Lower leg skin (tissue), 4 donors: ENCODE results near the gene SLC10A7. TPM values are rescaled to one million over a fixed set of nuclear protein-coding genes. Genes with fewer than 3 reads are reported as not detected.

ENCODE experiments used
- DNase-seq, 2 donors: peaks; one replicate each; pipeline ENCODE4 v3.0.0-alpha.2; 2019; ENCODE audit warnings: low spot score in 2 of 2
- H3K4me3 ChIP-seq: fragments of 200-600 bp; sonication (generic); 2 replicates; pipeline ENCODE4 v1.5.1; 2017; ENCODE audit warnings: mild to moderate bottlenecking, low read depth; ENCODE audit not compliant: poor library complexity, severe bottlenecking
- POLR2A ChIP-seq, 2 donors: fragments of 450-650 bp; IDR thresholded peaks; one replicate each; pipeline ENCODE4 v1.6.1; 2016 to 2017; ENCODE audit warnings: antibody characterized with exemption in 2 of 2, mild to moderate bottlenecking in 1 of 2, moderate library complexity in 1 of 2
- WGBS, 2 donors: methylation state at CpG; one replicate each; pipeline ENCODE4 v1.1.5; 2018; 5-methylcytosine and 5-hydroxymethylcytosine counted together
- intact Hi-C: fragments of 100-400 bp; cut with DNase I; formaldehyde crosslinking; loops from one replicate; pipeline ENCODE4 v1.15.0; 2023; ENCODE audit warnings: low total_unique reads
- total RNA-seq, 4 donors: library from RNA; depleted of rRNA; stranded (reverse); fragments of >200 nt; gene quantifications; one replicate each; pipeline ENCODE4 v1.1.0, GENCODE V29; 2016
- TF ChIP-seq, protein P1 (sequence below), 3 donors: fragments of 450-650 bp; IDR thresholded peaks; one replicate each; pipeline ENCODE4 v1.5.1; 2016; ENCODE audit warnings: antibody characterized with exemption in 3 of 3, mild to moderate bottlenecking in 3 of 3, moderate library complexity in 2 of 3

The SLC10A7 gene
- total RNA-seq, 4 donors from 2014 or later: 5.5 to 11.0 (median 8.8) TPM

DNA sequence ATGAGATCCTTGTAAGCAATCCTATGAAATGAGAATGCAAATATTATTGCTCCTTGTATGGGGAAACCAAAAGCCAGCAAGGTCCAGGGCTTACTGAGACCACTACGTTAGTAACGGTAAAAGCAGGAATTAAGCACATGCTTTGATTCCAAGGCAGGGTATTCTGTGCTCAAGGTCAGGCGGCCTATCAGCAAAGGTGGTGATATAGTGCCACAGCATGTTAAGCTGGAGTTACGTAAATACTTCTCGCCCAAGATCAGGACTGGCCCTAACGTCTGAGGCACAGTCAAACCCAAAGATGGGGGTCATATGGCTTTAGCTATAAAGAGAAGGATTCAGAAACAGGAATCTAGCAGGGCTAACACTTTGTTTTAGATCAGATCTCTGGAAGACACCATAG lies 27.6 kb downstream of the SLC10A7 start:
- TF ChIP-seq POLR2A (IDR thresholded peaks at IDR 0.05): no peak
- TF ChIP-seq, protein P1, sequence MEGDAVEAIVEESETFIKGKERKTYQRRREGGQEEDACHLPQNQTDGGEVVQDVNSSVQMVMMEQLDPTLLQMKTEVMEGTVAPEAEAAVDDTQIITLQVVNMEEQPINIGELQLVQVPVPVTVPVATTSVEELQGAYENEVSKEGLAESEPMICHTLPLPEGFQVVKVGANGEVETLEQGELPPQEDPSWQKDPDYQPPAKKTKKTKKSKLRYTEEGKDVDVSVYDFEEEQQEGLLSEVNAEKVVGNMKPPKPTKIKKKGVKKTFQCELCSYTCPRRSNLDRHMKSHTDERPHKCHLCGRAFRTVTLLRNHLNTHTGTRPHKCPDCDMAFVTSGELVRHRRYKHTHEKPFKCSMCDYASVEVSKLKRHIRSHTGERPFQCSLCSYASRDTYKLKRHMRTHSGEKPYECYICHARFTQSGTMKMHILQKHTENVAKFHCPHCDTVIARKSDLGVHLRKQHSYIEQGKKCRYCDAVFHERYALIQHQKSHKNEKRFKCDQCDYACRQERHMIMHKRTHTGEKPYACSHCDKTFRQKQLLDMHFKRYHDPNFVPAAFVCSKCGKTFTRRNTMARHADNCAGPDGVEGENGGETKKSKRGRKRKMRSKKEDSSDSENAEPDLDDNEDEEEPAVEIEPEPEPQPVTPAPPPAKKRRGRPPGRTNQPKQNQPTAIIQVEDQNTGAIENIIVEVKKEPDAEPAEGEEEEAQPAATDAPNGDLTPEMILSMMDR (IDR thresholded peaks at IDR 0.05): no peak
- intact Hi-C loops: no loop called here
- H3K4me3 ChIP-seq: no peak overlapping the region
- no peak for DNase-seq
- WGBS, 2 donors: 85 to 95% methylated on average over 6 of the region's 6 CpGs

DNA sequence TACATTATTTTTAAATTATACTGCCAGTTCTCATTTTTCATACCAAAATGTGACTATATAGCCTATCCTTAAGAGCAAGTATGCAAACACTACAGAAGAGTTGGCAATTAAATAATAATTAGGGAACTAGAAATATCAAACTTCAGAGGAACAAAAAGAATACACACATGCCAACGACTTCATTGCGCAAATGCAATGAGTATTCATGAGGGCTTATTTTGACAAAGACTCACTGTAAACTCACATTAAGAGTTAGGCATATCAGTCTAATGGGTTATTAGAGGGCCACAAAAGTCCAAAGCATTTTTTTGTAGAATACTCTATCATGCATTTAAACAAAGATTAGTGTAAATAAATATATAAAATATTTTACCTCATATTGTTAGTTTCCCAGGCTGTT lies 31.6 kb downstream of the SLC10A7 start:
- WGBS, 2 donors: 82 to 89% methylated on average over 2 of the region's 2 CpGs
- intact Hi-C loops: no loop called here
- no peak for TF ChIP-seq POLR2A (IDR thresholded peaks at IDR 0.05)
- TF ChIP-seq, protein P1 (IDR thresholded peaks at IDR 0.05): no peak
- no peak for DNase-seq
- no peak overlapping the region for H3K4me3 ChIP-seq

DNA sequence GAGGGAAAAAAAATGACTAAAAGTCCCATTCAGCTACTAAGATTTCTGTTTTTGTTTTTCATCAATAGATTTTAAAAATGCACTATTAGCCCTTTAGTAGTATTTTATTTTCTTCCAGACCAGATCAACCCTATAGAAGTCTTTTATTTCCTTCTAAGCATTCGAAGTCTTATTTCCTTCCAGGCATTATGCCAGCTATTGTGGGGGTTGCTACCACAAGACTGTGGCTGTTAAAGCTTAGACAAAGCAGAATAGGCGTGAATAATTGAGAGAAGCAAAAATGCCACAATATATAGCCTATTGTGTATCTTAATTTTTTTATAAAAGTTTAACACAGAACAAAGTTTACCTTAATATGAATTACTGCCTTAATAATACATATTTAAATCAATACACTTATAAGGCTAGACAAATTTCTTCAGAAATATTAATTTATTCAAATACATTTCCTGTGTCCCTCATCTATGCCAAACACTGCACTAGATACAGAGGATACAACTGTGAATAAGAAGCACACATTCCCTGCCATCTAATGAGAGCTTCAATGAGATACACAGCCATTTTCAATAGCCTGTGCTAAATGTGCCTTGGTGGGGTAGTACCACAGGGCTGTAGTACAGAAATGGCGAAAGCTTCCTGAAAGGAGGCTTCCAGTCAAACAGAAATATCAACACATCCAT lies 33.1 kb downstream of the SLC10A7 start:
- intact Hi-C loops: no loop called here
- no peak for DNase-seq

DNA sequence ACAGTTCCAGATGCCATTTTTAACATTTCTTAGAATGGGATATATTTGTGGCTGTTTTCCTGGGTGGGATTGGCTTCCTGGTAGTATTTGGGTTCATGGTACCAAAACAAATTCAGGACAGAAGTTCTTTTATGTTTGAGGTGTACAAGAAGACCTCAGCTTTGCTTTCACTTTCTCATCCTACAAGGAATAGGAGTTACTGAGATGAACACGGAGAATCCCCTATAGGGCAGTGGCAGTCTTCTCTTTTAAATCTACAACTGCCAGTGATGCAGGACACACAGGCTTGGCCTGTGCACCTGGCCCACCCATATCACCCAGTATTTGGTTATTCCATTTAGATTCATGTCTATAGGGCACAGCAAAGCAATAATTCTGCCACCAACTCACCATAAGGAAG lies 35.2 kb downstream of the SLC10A7 start:
- no peak overlapping the region for H3K4me3 ChIP-seq
- intact Hi-C loops: no loop called here
- DNase-seq: no peak
- TF ChIP-seq, protein P1 (IDR thresholded peaks at IDR 0.05): no peak
- no peak for TF ChIP-seq POLR2A (IDR thresholded peaks at IDR 0.05)
- 86 to 100% methylated on average over 1 of the region's 1 CpG for WGBS, 2 donors

More for the DNA sequence above, 33.1 kb downstream of the SLC10A7 start:
- no peak overlapping the region for H3K4me3 ChIP-seq
- TF ChIP-seq POLR2A (IDR thresholded peaks at IDR 0.05): no peak
- TF ChIP-seq, protein P1 (IDR thresholded peaks at IDR 0.05): no peak
- WGBS, 2 donors: 60 to 64% methylated on average over 3 of the region's 3 CpGs

DNA sequence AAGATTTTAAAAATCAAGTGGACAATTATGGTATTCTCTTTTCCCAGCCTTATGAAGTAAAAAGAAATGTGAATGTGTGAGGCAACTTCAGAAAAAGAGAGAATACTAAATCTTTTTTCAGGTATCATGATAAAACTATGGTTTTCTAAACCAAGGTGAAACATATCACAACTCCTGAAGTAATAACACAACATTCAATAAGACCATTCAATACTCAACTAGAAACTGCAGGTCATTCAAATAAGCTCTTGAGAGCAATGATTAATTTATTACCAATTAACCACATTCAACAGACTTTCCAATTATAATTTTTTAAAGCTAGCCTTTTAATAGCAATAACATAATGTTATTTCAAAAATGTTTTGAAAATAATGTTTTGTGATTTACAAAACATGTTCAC lies 35.8 kb downstream of the SLC10A7 start:
- H3K4me3 ChIP-seq: no peak overlapping the region
- intact Hi-C loops: no loop called here
- no peak for DNase-seq
- no peak for TF ChIP-seq POLR2A (IDR thresholded peaks at IDR 0.05)
- TF ChIP-seq, protein P1 (IDR thresholded peaks at IDR 0.05): no peak

DNA sequence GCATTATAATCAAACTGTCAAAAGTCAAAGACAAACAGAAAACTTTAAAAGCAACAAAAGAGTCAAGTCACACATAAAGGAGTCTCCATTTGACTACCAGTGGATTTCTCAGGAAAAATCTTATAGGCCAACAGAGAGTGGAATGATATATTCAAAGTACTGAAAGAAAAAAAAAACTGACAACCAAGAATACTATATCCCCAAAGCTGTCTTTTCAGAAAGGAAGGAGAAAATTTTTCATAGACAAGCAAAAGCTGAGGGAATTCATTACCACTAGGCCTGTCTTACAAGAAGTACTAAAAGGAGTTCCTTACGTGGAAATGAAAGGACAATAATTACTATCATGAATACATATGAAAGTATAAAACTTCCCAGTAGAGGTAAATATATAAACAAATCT lies 39.0 kb downstream of the SLC10A7 start:
- TF ChIP-seq POLR2A (IDR thresholded peaks at IDR 0.05): no peak
- TF ChIP-seq, protein P1 (IDR thresholded peaks at IDR 0.05): no peak
- no peak for DNase-seq
- 96 to 100% methylated on average over 1 of the region's 1 CpG for WGBS, 2 donors
- H3K4me3 ChIP-seq: no peak overlapping the region
- intact Hi-C loops: no loop called here
